GM12878 (cell line): Measurements from ENCODE around the gene POLD4. TPM values are rescaled to one million over a fixed set of nuclear protein-coding genes. Genes with fewer than 3 reads are reported as not detected.

Source experiments
- ATAC-seq: fragments of 200-7000 bp; cut with Tn5 transposase; 3 replicates; pipeline ENCODE4 v1.9.1; 2020; ENCODE audit warnings: mild to moderate bottlenecking, moderate library complexity
- BruUV-seq: library from RNA; stranded (reverse); fragments of 400-500 nt; replicated peaks from 2 replicates; lab custom pipeline; 2021; lab: Mats Ljungman, UMichigan
- CTCF ChIA-PET: fragments of 300-600 bp; sonication (Branson Sonifier 250); formaldehyde crosslinking; extraction: SDS; loops from one replicate; lab custom pipeline; 2021; ENCODE audit warnings: inconsistent platforms; lab: Yijun Ruan, JAX
- POLR2A ChIA-PET: fragments of 350-600 bp; formaldehyde crosslinking; extraction: SDS; loops from one replicate; lab custom pipeline; 2021; ENCODE audit warnings: inconsistent platforms; lab: Charles Lee
- RAD21 ChIA-PET: fragments of 300-600 bp; sonication (Branson Sonifier 250); formaldehyde crosslinking; loops from one replicate; lab custom pipeline; 2023; ENCODE audit warnings: antibody characterized with exemption; ENCODE audit not compliant: unreplicated experiment; lab: Charles Lee
- SMC1A ChIA-PET: fragments of 300-600 bp; sonication (Branson Sonifier 250); formaldehyde crosslinking; loops from one replicate; lab custom pipeline; 2023; ENCODE audit not compliant: unreplicated experiment, uncharacterized antibody; lab: Charles Lee
- DNase-seq: peaks from one replicate; pipeline ENCODE4 v3.0.0-alpha.2; 2011; ENCODE audit warnings: low read depth, low spot score
- FAIRE-seq: peaks from 3 replicates; lab custom pipeline; 2011; peaks lifted over from hg19 to GRCh38; lab: Jason Lieb, UNC
- H2AFZ ChIP-seq: 2 replicates; pipeline ENCODE4 v1.6.0; 2011; ENCODE audit warnings: low read depth, low read length, control low read depth; ENCODE audit not compliant: control insufficient read depth
- H3K27ac ChIP-seq: 2 replicates; pipeline ENCODE4 v1.5.1; 2011; ENCODE audit warnings: control low read depth; ENCODE audit not compliant: control insufficient read depth, insufficient read depth
- H3K27me3 ChIP-seq, 2 experiments: replicated peaks in 1 of 2; 2 replicates each; pipeline versions ENCODE4 v1.6.0 to v1.6.1; 2011; ENCODE audit warnings: low read length in 1 of 2; ENCODE audit not compliant: control insufficient read depth in 2 of 2, insufficient read depth in 2 of 2
- H3K36me3 ChIP-seq, 2 experiments: 2 replicates each; pipeline ENCODE4 v1.5.1; 2011; ENCODE audit warnings: low read length in 1 of 2; ENCODE audit not compliant: control insufficient read depth in 2 of 2, insufficient read depth in 2 of 2
- H3K4me1 ChIP-seq: 2 replicates; pipeline ENCODE4 v1.6.1; 2011; ENCODE audit warnings: mild to moderate bottlenecking, low read length, moderate library complexity, mixed read lengths; ENCODE audit not compliant: control insufficient read depth, insufficient read depth
- H3K4me2 ChIP-seq: 2 replicates; pipeline ENCODE4 v1.6.0; 2011; ENCODE audit warnings: control low read depth; ENCODE audit not compliant: control insufficient read depth, insufficient read depth
- H3K4me3 ChIP-seq: fragments of 200-600 bp; sonication (generic); 2 replicates; pipeline ENCODE4 v1.5.1; 2016
- H3K79me2 ChIP-seq: 2 replicates; pipeline ENCODE4 v1.6.0; 2011; ENCODE audit warnings: low read length; ENCODE audit not compliant: control insufficient read depth, insufficient read depth
- H3K9ac ChIP-seq: 2 replicates; pipeline ENCODE4 v1.8.0; 2011; ENCODE audit warnings: low read length, control low read depth, mixed read lengths; ENCODE audit not compliant: control insufficient read depth, insufficient read depth
- H3K9me3 ChIP-seq: replicated peaks from 3 replicates; pipeline ENCODE4 v1.5.1; 2011; ENCODE audit warnings: mild to moderate bottlenecking, low read length; ENCODE audit not compliant: control insufficient read depth, insufficient read depth
- H4K20me1 ChIP-seq: 2 replicates; pipeline ENCODE4 v1.6.0; 2011; ENCODE audit not compliant: control insufficient read depth, insufficient read depth
- BCL11A ChIP-seq: IDR thresholded peaks from 2 replicates; pipeline ENCODE4 v1.6.1; 2011; ENCODE audit warnings: low read depth, low read length
- BHLHE40 ChIP-seq, 2 experiments: fragments of 450-650 bp in 1 of 2; IDR thresholded peaks; 2 replicates each; pipeline ENCODE4 v1.6.1; 2011 to 2017; ENCODE audit warnings: low read depth in 2 of 2, borderline replicate concordance in 1 of 2, improper control_type of control experiment in 1 of 2, low read length in 1 of 2, mild to moderate bottlenecking in 1 of 2
- FOXM1 ChIP-seq: IDR thresholded peaks from 2 replicates; pipeline ENCODE4 v1.6.1; 2012; ENCODE audit warnings: low read depth, mild to moderate bottlenecking, inconsistent platforms, low read length, moderate library complexity
- IKZF2 ChIP-seq, 2 experiments: fragments of 450-650 bp; IDR thresholded peaks; 2 replicates each; pipeline ENCODE4 v1.6.1; 2017; ENCODE audit warnings: mild to moderate bottlenecking in 2 of 2, moderate library complexity in 2 of 2
- KLF5 ChIP-seq: fragments of 450-650 bp; IDR thresholded peaks from 2 replicates; pipeline ENCODE4 v1.6.1; 2014; ENCODE audit warnings: mild to moderate bottlenecking; ENCODE audit not compliant: partially characterized antibody
- NR2F1 ChIP-seq: fragments of 450-650 bp; conservative IDR thresholded peaks from 2 replicates; pipeline ENCODE4 v1.6.1; 2017; ENCODE audit warnings: mild to moderate bottlenecking
- STAT1 ChIP-seq: fragments of 450-650 bp; conservative IDR thresholded peaks from 2 replicates; pipeline ENCODE4 v1.6.1; 2014; ENCODE audit warnings: antibody characterized with exemption, mild to moderate bottlenecking
- ZNF24 ChIP-seq: fragments of 450-650 bp; IDR thresholded peaks from 2 replicates; pipeline ENCODE4 v1.6.1; 2017; ENCODE audit warnings: antibody characterized with exemption, mild to moderate bottlenecking
- WGBS: methylation state at CpG from one replicate; pipeline ENCODE4 v1.1.6; 2016; ENCODE audit warnings: low lambda C conversion rate; ENCODE audit not compliant: insufficient replicate concordance, insufficient coverage; ENCODE audit errors: missing lambda C conversion rate; 5-methylcytosine and 5-hydroxymethylcytosine counted together
- in situ Hi-C: fragments of 300-500 bp; cut with MboI; formaldehyde crosslinking; loops from 9 replicates; pipeline ENCODE4 v1.14.3; 2018; ENCODE audit warnings: mixed read lengths
- intact Hi-C: fragments of 100-400 bp; cut with micrococcal nuclease; formaldehyde crosslinking; loops from one replicate; pipeline ENCODE4 v1.14.2; 2022; ENCODE audit not compliant: unreplicated experiment
- polyA plus RNA-seq, 11 experiments: library from polyadenylated mRNA; depleted of rRNA in 4 of 11; unstranded in 6 of 11; stranded (reverse) in 5 of 11; fragments of >200 nt; fragmentation: Nextera tagmentation in 4 of 11; fragmentation: Illumina TruSeq in 1 of 11; extraction: Ambion mirVana in 4 of 11; extraction: Trizol in 1 of 11; gene quantifications; 1 replicate in 1 of 11; 2 replicates in 10 of 11; pipeline versions ENCODE4 v1.2.1 to v1.2.3, GENCODE V29; 2011 to 2016; ENCODE audit warnings: inconsistent platforms in 2 of 11, missing spikeins in 2 of 11, low read depth in 1 of 11
- total RNA-seq, 4 experiments: library from RNA; depleted of rRNA in 3 of 4; stranded (reverse); fragments of >200 nt in 3 of 4; fragmentation: Illumina TruSeq in 1 of 4; extraction: Trizol in 1 of 4; gene quantifications; 2 replicates each; pipeline versions ENCODE4 v1.2.1 to v1.2.3, GENCODE V29; 2013 to 2021
- TF ChIP-seq, protein P1 (sequence below): IDR thresholded peaks from 2 replicates; pipeline ENCODE4 v1.6.1; 2011; ENCODE audit warnings: borderline replicate concordance, low read depth, mild to moderate bottlenecking, moderate library complexity, low read length; ENCODE audit not compliant: insufficient read depth, poor library complexity, severe bottlenecking
- TF ChIP-seq, protein P2 (sequence below): IDR thresholded peaks from 2 replicates; pipeline ENCODE4 v1.6.1; 2011; ENCODE audit warnings: borderline replicate concordance, low read depth, mild to moderate bottlenecking, moderate library complexity, mixed read lengths, low read length; ENCODE audit not compliant: insufficient read depth; ENCODE audit errors: extremely low read length
- TF ChIP-seq, protein P3 (sequence below): IDR thresholded peaks from 2 replicates; pipeline ENCODE4 v1.6.1; 2012; ENCODE audit warnings: improper control_type of control experiment, low read depth, low read length; ENCODE audit not compliant: insufficient replicate concordance
- TF ChIP-seq, protein P4 (sequence below): fragments of 450-650 bp; IDR thresholded peaks from 2 replicates; pipeline ENCODE4 v1.6.1; 2018; ENCODE audit warnings: mild to moderate bottlenecking, low read depth, moderate library complexity; ENCODE audit not compliant: partially characterized antibody

POLD4 gene
- total and polyA plus RNA-seq, 10 of the 15 experiments (the other 5 are each of a cell fraction or from before 2014, with no cell fraction given), result 8.1 to 176 (median 88.1) TPM

GRCh38 chr11:67312187-67313021 is 40.9 kb downstream of the POLD4 start:
- ChIA-PET POLR2A (no interaction called here), CTCF (interaction anchor here (1.3 to 12.1 kb wide), 2 partner anchors 20 to 49 kb away, joined by 3 to 151 read pairs; no protein-coding TSS in a partner anchor), SMC1A (no interaction called here), RAD21 (interaction anchor here (1.7 kb wide), 1 partner anchor 50 kb away, joined by 4 read pairs; no protein-coding TSS in a partner anchor)
- H3K79me2 ChIP-seq, result no peaks in the 10 kb centered on the region
- no peak for DNase-seq
- H3K27ac ChIP-seq, result no peak overlapping the region
- intact Hi-C loops (no loop called here), in situ Hi-C loops (no loop called here)
- BruUV-seq, result no TSS peak
- no peak overlapping the region for H3K4me2 ChIP-seq
- H3K9ac ChIP-seq, result no peak overlapping the region
- H4K20me1 ChIP-seq, result no peaks in the 10 kb centered on the region
- no peak overlapping the region for H2AFZ ChIP-seq
- no peak for ATAC-seq
- no peak for FAIRE-seq
- H3K36me3 ChIP-seq, result no peaks in the 10 kb centered on the region
- no peaks in the 10 kb centered on the region for H3K27me3 ChIP-seq
- H3K9me3 ChIP-seq, result no peaks in the 10 kb centered on the region
- H3K4me3 ChIP-seq, result no peak overlapping the region
- WGBS, result 68% methylated on average over 22 of the region's 22 CpGs
- no peaks in the 10 kb centered on the region for H3K4me1 ChIP-seq
- TF ChIP-seq, protein P1, sequence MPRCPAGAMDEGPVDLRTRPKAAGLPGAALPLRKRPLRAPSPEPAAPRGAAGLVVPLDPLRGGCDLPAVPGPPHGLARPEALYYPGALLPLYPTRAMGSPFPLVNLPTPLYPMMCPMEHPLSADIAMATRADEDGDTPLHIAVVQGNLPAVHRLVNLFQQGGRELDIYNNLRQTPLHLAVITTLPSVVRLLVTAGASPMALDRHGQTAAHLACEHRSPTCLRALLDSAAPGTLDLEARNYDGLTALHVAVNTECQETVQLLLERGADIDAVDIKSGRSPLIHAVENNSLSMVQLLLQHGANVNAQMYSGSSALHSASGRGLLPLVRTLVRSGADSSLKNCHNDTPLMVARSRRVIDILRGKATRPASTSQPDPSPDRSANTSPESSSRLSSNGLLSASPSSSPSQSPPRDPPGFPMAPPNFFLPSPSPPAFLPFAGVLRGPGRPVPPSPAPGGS, result no peak
- TF ChIP-seq BCL11A, result no peak
- TF ChIP-seq BHLHE40 (IDR thresholded peaks at IDR 0.05; ENCODE audit: borderline replicate concordance in 1 of 2, low read depth in 2 of 2, low read length in 1 of 2), result no peak
- TF ChIP-seq STAT1, result no peak
- TF ChIP-seq, protein P2, sequence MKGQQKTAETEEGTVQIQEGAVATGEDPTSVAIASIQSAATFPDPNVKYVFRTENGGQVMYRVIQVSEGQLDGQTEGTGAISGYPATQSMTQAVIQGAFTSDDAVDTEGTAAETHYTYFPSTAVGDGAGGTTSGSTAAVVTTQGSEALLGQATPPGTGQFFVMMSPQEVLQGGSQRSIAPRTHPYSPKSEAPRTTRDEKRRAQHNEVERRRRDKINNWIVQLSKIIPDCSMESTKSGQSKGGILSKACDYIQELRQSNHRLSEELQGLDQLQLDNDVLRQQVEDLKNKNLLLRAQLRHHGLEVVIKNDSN, result no peak
- no peak for TF ChIP-seq IKZF2 (IDR thresholded peaks at IDR 0.05)
- TF ChIP-seq, protein P3, sequence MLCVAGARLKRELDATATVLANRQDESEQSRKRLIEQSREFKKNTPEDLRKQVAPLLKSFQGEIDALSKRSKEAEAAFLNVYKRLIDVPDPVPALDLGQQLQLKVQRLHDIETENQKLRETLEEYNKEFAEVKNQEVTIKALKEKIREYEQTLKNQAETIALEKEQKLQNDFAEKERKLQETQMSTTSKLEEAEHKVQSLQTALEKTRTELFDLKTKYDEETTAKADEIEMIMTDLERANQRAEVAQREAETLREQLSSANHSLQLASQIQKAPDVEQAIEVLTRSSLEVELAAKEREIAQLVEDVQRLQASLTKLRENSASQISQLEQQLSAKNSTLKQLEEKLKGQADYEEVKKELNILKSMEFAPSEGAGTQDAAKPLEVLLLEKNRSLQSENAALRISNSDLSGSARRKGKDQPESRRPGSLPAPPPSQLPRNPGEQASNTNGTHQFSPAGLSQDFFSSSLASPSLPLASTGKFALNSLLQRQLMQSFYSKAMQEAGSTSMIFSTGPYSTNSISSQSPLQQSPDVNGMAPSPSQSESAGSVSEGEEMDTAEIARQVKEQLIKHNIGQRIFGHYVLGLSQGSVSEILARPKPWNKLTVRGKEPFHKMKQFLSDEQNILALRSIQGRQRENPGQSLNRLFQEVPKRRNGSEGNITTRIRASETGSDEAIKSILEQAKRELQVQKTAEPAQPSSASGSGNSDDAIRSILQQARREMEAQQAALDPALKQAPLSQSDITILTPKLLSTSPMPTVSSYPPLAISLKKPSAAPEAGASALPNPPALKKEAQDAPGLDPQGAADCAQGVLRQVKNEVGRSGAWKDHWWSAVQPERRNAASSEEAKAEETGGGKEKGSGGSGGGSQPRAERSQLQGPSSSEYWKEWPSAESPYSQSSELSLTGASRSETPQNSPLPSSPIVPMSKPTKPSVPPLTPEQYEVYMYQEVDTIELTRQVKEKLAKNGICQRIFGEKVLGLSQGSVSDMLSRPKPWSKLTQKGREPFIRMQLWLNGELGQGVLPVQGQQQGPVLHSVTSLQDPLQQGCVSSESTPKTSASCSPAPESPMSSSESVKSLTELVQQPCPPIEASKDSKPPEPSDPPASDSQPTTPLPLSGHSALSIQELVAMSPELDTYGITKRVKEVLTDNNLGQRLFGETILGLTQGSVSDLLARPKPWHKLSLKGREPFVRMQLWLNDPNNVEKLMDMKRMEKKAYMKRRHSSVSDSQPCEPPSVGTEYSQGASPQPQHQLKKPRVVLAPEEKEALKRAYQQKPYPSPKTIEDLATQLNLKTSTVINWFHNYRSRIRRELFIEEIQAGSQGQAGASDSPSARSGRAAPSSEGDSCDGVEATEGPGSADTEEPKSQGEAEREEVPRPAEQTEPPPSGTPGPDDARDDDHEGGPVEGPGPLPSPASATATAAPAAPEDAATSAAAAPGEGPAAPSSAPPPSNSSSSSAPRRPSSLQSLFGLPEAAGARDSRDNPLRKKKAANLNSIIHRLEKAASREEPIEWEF, result no peak
- TF ChIP-seq ZNF24, result no peak
- TF ChIP-seq, protein P4, sequence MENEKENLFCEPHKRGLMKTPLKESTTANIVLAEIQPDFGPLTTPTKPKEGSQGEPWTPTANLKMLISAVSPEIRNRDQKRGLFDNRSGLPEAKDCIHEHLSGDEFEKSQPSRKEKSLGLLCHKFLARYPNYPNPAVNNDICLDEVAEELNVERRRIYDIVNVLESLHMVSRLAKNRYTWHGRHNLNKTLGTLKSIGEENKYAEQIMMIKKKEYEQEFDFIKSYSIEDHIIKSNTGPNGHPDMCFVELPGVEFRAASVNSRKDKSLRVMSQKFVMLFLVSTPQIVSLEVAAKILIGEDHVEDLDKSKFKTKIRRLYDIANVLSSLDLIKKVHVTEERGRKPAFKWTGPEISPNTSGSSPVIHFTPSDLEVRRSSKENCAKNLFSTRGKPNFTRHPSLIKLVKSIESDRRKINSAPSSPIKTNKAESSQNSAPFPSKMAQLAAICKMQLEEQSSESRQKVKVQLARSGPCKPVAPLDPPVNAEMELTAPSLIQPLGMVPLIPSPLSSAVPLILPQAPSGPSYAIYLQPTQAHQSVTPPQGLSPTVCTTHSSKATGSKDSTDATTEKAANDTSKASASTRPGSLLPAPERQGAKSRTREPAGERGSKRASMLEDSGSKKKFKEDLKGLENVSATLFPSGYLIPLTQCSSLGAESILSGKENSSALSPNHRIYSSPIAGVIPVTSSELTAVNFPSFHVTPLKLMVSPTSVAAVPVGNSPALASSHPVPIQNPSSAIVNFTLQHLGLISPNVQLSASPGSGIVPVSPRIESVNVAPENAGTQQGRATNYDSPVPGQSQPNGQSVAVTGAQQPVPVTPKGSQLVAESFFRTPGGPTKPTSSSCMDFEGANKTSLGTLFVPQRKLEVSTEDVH, result no peak
- TF ChIP-seq KLF5, result no peak
- no peak for TF ChIP-seq FOXM1
- no peak for TF ChIP-seq NR2F1
